GM12864 (cell line): Measurements from ENCODE around the gene ASB1.

Experiments
- DNase-seq: peaks from one replicate; pipeline ENCODE4 v3.0.0-alpha.2; 2011; ENCODE audit warnings: low read depth
- H3K4me3 ChIP-seq: 2 replicates; pipeline ENCODE4 v1.5.1; 2011; ENCODE audit warnings: mild to moderate bottlenecking, low read depth, low read length, control low read depth
- CTCF ChIP-seq: IDR thresholded peaks from 2 replicates; pipeline ENCODE4 v1.5.1; 2011; ENCODE audit warnings: low read depth, mild to moderate bottlenecking, moderate library complexity, low read length, control low read depth, inconsistent platforms; ENCODE audit errors: missing control alignments

Gene ASB1

GRCh38 chr2:238382381-238382781 is 44.3 kb upstream of the ASB1 start:
- no peak for DNase-seq
- no peak for TF ChIP-seq CTCF
- no peak overlapping the region for H3K4me3 ChIP-seq

- DNase-seq = no peak
- no peak for TF ChIP-seq CTCF
- no peak overlapping the region for H3K4me3 ChIP-seq
Measured at GRCh38 chr2:238383135-238383534, 43.6 kb upstream of the ASB1 start.

GRCh38 chr2:238383743-238384380 is 42.9 kb upstream of the ASB1 start:
- H3K4me3 ChIP-seq = no peak overlapping the region
- no peak for TF ChIP-seq CTCF

GRCh38 chr2:238387332-238387731 is 39.4 kb upstream of the ASB1 start:
- no peak for DNase-seq
- no peak overlapping the region for H3K4me3 ChIP-seq
- TF ChIP-seq CTCF = no peak

More at GRCh38 chr2:238383743-238384380, 42.9 kb upstream of the ASB1 start:
- no peak for DNase-seq

- H3K4me3 ChIP-seq = no peak overlapping the region
- no peak for TF ChIP-seq CTCF
- no peak for DNase-seq
Measured at GRCh38 chr2:238388794-238389193, 37.9 kb upstream of the ASB1 start.

GRCh38 chr2:238389988-238390589 is 36.6 kb upstream of the ASB1 start:
- no peak overlapping the region for H3K4me3 ChIP-seq
- no peak for DNase-seq
- TF ChIP-seq CTCF = no peak
